Adipocyte (in vitro differentiated cells): Measurements from ENCODE around the gene ATP8B1.
A peak's percentile ranks its signal among the peaks of the same experiment; 100 is the strongest.

Experiments
- DNase-seq: peaks from one replicate; pipeline ENCODE4 v3.0.0-alpha.2; 2015; ENCODE audit warnings: low read depth
- H3K27me3 ChIP-seq: replicated peaks from 2 replicates; pipeline ENCODE4 v1.7.0; 2013; ENCODE audit warnings: mild to moderate bottlenecking, low read length, moderate library complexity; ENCODE audit not compliant: control insufficient read depth, insufficient read depth
- H3K36me3 ChIP-seq: 2 replicates; pipeline ENCODE4 v1.7.0; 2013; ENCODE audit warnings: low read length, mild to moderate bottlenecking, moderate library complexity; ENCODE audit not compliant: control insufficient read depth, insufficient read depth, severe bottlenecking
- H3K4me1 ChIP-seq: 2 replicates; pipeline ENCODE4 v1.7.0; 2013; ENCODE audit warnings: mild to moderate bottlenecking, low read length, moderate library complexity; ENCODE audit not compliant: control insufficient read depth, insufficient read depth
- H3K4me3 ChIP-seq: 2 replicates; pipeline ENCODE4 v1.7.0; 2013; ENCODE audit warnings: mild to moderate bottlenecking, low read length, moderate library complexity
- H3K9ac ChIP-seq: 2 replicates; pipeline ENCODE4 v1.7.0; 2013; ENCODE audit warnings: mild to moderate bottlenecking, low read length, moderate library complexity
- H3K9me3 ChIP-seq: 2 replicates; pipeline ENCODE4 v1.7.0; 2013; ENCODE audit warnings: mild to moderate bottlenecking, low read length, moderate library complexity; ENCODE audit not compliant: control insufficient read depth

The ATP8B1 gene

DNA sequence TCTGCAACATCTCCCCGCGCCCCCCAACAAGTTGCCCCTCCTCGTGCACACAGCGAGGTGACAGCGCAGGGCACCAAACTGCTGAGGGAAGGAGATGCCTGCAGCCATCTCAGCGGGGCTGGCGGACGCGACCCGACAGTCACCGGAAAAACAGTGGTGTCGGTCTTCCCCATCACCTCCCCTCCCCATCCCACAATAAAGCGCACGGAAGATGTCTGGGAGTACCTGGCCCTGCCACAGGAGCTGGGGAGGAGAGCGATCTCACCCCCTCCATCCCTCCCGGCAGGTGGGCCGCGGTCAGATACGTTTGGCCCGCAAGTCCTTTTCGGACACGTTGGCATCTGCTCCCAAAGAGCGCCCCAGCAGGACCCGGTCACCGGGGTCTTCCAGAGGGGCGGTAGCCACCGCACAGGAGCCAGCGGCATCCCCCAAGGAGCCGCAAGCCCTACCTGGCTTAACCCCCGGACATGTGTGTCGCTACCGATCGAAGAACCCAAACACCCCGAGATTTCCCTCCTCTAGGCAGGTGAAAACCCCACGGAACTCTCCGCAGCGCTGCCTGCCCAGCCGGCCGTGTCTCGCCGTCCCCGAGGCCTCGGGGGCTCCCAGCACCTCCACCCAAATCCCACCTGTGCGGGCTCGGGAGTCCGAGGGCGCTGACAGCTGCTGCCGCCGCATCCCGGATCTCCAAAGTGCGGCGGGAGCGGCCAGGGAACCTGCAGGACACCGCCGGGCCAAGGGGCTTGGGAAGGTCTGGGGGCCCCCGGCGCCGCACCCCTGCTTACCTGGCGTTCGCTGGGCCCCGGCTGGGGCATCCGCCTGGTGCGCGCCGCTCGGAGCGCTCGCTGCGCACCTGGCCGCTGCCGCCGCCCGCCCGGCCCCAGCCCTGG, 657 bp downstream of the ATP8B1 start:
- Histone ChIP-seq H3K4me1 (peaks cover 38% of the 10 kb centered on the region), H3K4me3 (peak overlapping the region; percentile 95), H3K36me3 (no peaks in the 10 kb centered on the region), H3K9me3 (no peaks in the 10 kb centered on the region), H3K27me3 (no peaks in the 10 kb centered on the region), H3K9ac (peak overlapping the region; percentile 88)
- DNase-seq, result no peak

- H3K4me1 ChIP-seq, result peaks cover 32% of the 10 kb centered on the region
- peak; percentile 53 for DNase-seq
- no peaks in the 10 kb centered on the region for H3K36me3 ChIP-seq
- H3K9ac ChIP-seq, result peak overlapping the region; percentile 88
- H3K27me3 ChIP-seq, result no peaks in the 10 kb centered on the region
- peak overlapping the region; percentile 95 for H3K4me3 ChIP-seq
- H3K9me3 ChIP-seq, result no peaks in the 10 kb centered on the region
These were observed 1.3 kb downstream of the ATP8B1 start for GRCh38 chr18:57801761-57802212.

GRCh38 chr18:57801325-57801724, 1.8 kb downstream of the ATP8B1 start:
- DNase-seq, result no peak
- Histone ChIP-seq H3K4me3 (peak overlapping the region; percentile 95), H3K36me3 (no peaks in the 10 kb centered on the region), H3K4me1 (peaks cover 27% of the 10 kb centered on the region), H3K9me3 (no peaks in the 10 kb centered on the region), H3K9ac (peak overlapping the region; percentile 88), H3K27me3 (no peaks in the 10 kb centered on the region)

- Histone ChIP-seq H3K4me3 (no peak overlapping the region), H3K27me3 (no peaks in the 10 kb centered on the region), H3K9ac (no peak overlapping the region), H3K9me3 (no peaks in the 10 kb centered on the region), H3K36me3 (no peaks in the 10 kb centered on the region), H3K4me1 (peaks cover 25% of the 10 kb centered on the region)
- no peak for DNase-seq
These were observed 4.3 kb downstream of the ATP8B1 start for GRCh38 chr18:57798713-57799373.

DNA sequence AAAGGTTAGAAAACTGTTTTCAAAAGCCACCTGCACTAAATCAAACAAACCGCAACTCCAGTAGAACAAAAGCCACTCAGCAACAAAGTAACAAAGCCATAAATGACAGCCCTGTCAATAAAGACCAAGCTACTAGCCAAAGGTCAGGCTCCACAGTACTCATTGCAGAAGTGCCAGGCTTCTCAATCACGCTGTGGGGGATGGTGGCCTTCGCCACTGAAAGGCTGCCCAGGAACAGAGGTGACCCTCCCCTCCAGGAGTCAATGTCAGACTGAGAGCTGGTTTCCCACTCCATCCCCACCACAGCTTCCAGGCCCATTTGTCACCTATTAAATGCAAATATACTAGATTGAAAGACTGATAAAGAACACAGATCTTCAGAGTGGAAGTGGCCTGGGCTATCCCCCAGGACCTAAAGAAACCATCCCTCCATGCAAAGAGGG, 5.9 kb downstream of the ATP8B1 start:
- no peak overlapping the region for H3K4me3 ChIP-seq
- H3K36me3 ChIP-seq, result no peaks in the 10 kb centered on the region
- peaks cover 33% of the 10 kb centered on the region for H3K4me1 ChIP-seq
- H3K9ac ChIP-seq, result no peak overlapping the region
- H3K9me3 ChIP-seq, result no peaks in the 10 kb centered on the region
- no peaks in the 10 kb centered on the region for H3K27me3 ChIP-seq
- no peak for DNase-seq

- no peak overlapping the region for H3K4me3 ChIP-seq
- H3K9ac ChIP-seq, result no peak overlapping the region
- H3K9me3 ChIP-seq, result no peaks in the 10 kb centered on the region
- no peaks in the 10 kb centered on the region for H3K27me3 ChIP-seq
- peaks cover 28% of the 10 kb centered on the region for H3K4me1 ChIP-seq
- no peak for DNase-seq
- H3K36me3 ChIP-seq, result no peaks in the 10 kb centered on the region
These were observed 8.0 kb downstream of the ATP8B1 start for GRCh38 chr18:57794951-57795728.

GRCh38 chr18:57793302-57793986, 9.7 kb downstream of the ATP8B1 start:
- no peak for DNase-seq
- H3K36me3 ChIP-seq, result no peaks in the 10 kb centered on the region
- H3K27me3 ChIP-seq, result no peaks in the 10 kb centered on the region
- H3K4me3 ChIP-seq, result peak overlapping the region; percentile 57
- H3K4me1 ChIP-seq, result peaks cover 32% of the 10 kb centered on the region
- H3K9ac ChIP-seq, result peak overlapping the region; percentile 22
- H3K9me3 ChIP-seq, result no peaks in the 10 kb centered on the region

DNA sequence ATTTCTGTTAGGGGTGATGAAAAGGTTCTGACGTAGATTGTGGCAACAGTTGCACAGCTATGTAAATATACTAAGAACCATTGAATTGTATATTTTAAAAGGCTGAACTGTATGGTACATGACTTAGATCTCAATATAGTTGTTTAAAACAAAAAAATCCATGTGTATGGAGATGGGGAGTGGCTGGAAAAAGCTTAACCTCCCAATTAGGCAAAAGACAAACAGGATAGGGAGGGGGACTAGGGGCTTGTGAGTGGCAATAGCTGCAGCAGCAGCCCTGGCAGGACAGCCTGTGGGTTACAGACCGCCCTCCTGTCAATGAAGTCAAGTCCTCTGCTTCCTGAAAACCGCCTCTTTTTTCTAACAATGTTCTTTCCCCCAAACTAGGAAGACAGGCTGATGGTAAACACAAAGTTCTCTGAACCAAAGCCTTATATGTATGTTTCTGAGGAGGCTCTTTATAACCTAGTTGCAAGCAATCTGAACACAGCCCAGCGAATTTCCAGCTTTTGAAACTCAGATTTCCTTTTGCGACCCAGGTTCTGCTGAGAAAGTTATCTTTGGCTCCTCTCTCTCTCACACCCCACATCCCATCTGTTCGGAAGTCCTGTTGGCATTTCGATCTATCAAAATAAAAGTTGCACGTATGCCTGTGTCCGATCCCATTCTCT, 10.3 kb downstream of the ATP8B1 start:
- Histone ChIP-seq H3K9ac (peak overlapping the region; percentile 22), H3K4me3 (peak overlapping the region; percentile 57), H3K9me3 (no peaks in the 10 kb centered on the region), H3K27me3 (no peaks in the 10 kb centered on the region), H3K36me3 (no peaks in the 10 kb centered on the region), H3K4me1 (peaks cover 38% of the 10 kb centered on the region)
- no peak for DNase-seq

DNA sequence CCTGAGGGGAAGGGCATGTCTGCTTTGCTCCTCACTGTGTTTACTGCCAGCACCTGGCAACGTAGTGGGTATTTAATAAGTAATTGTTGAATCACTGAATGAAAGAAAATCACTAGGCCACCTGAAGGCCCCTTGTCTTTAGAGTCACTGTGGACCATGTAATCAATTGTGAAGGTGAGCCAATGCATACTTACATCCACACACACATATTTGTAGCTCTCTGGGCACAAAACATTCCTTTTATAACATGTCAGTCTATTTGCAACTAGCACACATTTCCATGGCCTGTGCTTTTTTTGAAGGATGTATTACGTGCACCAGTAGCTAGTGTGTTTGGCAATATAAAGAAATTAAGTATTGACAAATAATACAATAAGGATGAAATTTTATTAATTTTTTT, 11.2 kb downstream of the ATP8B1 start:
- no peaks in the 10 kb centered on the region for H3K27me3 ChIP-seq
- H3K9ac ChIP-seq, result no peak overlapping the region
- H3K9me3 ChIP-seq, result no peaks in the 10 kb centered on the region
- no peak for DNase-seq
- peaks cover 39% of the 10 kb centered on the region for H3K4me1 ChIP-seq
- no peaks in the 10 kb centered on the region for H3K36me3 ChIP-seq
- H3K4me3 ChIP-seq, result no peak overlapping the region

DNA sequence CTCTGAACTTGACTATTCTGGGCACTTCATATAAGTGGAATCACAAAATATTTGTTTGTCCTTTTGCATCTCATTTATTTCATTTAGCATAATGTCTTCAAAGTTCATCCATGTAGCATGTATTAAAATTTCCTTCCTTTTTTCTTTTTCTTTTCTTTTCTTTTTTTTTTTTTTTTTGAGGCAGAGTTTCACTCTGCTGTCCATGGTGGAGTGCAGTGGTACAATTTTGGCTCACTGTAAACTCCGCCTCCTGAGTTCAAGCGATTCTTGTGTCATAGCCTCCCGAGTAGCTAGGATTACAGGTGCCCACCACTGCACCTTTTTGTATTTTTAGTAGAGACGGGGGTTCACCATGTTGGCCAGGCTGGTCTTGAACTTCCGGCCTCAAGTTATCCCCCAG, 11.9 kb downstream of the ATP8B1 start:
- no peaks in the 10 kb centered on the region for H3K36me3 ChIP-seq
- no peaks in the 10 kb centered on the region for H3K27me3 ChIP-seq
- no peak for DNase-seq
- H3K4me1 ChIP-seq, result peaks cover 39% of the 10 kb centered on the region
- no peak overlapping the region for H3K9ac ChIP-seq
- no peaks in the 10 kb centered on the region for H3K9me3 ChIP-seq
- no peak overlapping the region for H3K4me3 ChIP-seq
